Jurkat, Clone E6-1 (cell line): ENCODE data around the gene PDE6A.
"Not testable (repeated sequence)": the region's sequence is repeated elsewhere in the genome, so short reads cannot be mapped to it uniquely, and the experiment has no call there.

ENCODE experiments used
- DNase-seq: peaks from one replicate; pipeline ENCODE4 v3.0.0-alpha.2; 2011; ENCODE audit warnings: low read depth, low spot score
- H3K4me3 ChIP-seq: 2 replicates; pipeline ENCODE4 v1.5.1; 2011; ENCODE audit warnings: mild to moderate bottlenecking, low read length, control low read depth, moderate library complexity

The PDE6A gene

DNA sequence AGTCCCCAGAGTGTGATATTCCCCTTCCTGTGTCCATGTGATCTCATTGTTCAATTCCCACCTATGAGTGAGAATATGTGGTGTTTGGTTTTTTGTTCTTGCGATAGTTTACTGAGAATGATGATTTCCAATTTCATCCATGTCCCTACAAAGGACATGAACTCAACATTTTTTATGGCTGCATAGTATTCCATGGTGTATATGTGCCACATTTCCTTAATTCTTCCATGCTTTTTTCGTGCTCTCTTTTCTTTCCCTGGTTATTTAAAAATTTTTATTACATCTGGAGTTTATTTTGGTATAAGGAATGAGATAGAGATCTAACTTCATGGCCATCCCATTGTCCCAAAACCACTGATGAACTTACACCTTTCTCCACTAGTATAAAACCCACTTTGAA, 65.0 kb downstream of the PDE6A start:
- not testable (repeated sequence) for H3K4me3 ChIP-seq, DNase-seq

DNA sequence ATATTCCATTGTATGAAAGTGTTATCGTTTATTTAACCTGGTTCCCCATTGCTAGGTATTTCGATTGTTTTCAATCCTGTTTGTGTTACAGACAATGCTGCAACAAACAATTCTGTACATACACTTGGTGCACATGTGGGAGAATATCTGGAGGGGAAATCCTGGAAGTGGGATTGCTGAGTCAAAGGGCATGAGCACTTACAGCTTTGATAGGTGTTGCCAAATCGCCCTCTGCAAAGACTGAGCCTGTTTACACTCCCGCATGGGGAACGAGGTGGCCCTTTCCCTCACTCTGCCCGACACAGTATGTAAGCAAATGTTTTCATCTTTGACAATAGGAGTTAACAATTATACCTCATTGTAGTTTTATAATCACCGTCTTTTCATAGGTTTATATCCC, 66.2 kb downstream of the PDE6A start:
- no peak for DNase-seq
- no peak overlapping the region for H3K4me3 ChIP-seq

GRCh38 chr5:149873896-149874295, 70.7 kb downstream of the PDE6A start:
- H3K4me3 ChIP-seq = no peak overlapping the region
- DNase-seq = no peak

DNA sequence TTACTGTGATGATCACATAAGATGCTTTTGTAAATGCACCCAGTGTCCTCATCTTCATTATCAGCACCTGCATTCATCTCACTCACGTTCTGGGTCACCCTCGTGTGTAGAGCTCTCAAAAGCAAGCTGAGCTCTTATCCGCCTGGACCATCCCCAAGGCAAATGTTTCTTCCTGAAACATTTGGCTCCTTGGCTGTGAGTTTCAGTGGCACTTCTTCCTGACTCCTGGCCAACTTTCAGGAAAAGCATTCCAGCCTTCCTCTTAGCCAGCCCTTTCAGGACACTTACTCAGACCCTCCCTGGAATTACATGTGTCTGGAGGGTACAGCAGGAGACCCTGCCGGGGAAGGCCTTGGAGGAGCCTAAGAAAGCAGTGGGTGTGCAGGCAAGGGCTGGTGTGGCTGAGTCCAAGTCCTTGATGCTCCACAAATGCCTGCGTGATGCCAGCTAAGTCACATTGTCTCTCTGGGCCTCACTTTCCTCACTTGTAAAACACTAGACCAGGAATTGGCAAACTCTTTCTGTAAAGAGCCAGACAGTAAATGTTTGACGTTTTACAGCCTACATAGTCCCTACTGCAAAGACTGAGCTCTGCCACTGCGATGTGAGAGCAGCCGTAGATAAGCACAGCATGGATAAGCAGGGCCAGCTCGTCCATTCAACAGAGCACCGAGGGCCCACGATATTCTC, 72.1 kb downstream of the PDE6A start:
- no peak overlapping the region for H3K4me3 ChIP-seq
- DNase-seq = no peak

GRCh38 chr5:149871471-149871870, 73.1 kb downstream of the PDE6A start:
- H3K4me3 ChIP-seq = no peak overlapping the region
- no peak for DNase-seq

DNA sequence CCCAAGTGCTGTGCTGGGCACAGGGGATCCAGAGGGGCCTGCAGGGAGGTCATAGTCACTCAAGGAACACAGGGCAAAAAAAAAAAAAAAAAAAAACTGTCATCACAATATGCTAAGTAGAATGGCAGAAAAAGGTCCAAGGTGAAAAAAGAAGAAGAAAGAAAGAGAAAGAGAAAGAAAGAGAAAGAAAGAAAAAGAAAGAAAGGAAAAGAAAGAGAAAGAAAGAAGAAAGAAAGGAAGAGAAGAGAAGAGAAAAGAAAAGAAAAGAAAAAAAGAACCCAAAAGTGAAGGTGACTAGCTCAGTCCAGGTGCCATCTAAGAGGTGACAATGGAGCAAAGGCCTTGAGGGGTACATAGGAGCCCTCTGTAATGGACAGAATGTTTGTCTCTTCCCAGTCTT, 73.9 kb downstream of the PDE6A start:
- H3K4me3 ChIP-seq = no peak overlapping the region
- no peak for DNase-seq

DNA sequence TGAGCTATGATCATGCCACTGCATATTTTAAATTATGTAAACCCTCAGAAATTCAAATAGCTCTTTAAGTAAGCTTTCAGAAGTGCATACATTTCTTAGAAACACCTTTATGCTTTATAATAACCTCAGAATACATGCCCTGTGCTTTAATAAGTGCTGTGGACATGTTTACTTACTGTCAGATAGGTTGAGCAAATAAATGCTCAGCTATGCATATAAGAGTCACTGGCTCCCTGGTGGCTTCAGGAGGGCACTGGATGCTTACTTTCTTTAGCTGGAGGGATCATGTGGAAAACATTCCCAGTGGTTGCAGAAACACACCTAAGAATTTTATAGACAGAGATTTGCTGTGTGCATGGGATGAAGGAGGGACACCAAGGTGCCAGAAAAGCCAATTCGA, 74.4 kb downstream of the PDE6A start:
- no peak overlapping the region for H3K4me3 ChIP-seq
- no peak for DNase-seq

- no peak for DNase-seq
These were observed 75.2 kb downstream of the PDE6A start for GRCh38 chr5:149869411-149869821.

DNA sequence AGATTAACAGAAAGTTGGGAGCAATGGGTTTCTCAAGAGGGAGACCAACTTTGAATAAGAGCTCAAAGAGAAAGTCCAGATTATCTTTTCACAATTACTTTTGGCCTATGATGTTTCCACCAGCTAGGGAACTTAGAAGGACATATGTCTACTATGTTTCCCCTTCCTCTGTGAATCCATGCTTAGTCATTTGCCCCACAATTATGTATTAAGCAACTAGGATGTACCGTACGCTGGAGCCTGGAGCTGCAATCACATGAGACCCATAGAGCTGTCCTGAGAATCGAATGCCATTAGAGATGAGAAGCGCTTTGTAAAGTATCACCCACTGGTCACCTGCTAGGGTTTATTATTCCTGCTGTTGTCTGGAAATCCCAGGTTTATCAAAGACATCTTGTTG, 78.8 kb downstream of the PDE6A start:
- H3K4me3 ChIP-seq = no peak overlapping the region
- DNase-seq = no peak

More at GRCh38 chr5:149869411-149869821, 75.2 kb downstream of the PDE6A start:
- H3K4me3 ChIP-seq = no peak overlapping the region

DNA sequence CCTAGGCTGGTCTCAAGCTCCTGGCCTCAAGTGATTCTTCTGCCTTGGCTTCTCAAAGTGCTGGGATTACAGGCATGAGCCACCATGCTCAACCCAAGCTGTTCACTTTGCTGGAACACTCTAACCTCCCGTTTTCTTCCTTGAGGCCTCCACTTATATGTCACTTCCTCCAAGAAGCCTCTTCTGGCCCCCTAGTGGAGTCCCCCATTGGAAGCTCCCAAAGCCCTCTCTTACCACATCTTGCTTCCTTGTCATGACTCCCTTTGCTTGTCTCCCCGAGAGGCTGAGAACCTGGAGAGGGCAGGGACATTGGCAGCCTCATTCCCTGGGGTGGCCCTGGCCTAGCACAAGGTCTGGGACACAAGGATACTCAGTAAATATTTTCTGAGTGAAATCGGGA, 80.8 kb downstream of the PDE6A start:
- no peak overlapping the region for H3K4me3 ChIP-seq
- peak; percentile 17 for DNase-seq

- no peak for DNase-seq
- no peak overlapping the region for H3K4me3 ChIP-seq
These were observed 81.4 kb downstream of the PDE6A start for GRCh38 chr5:149863176-149863575.

DNA sequence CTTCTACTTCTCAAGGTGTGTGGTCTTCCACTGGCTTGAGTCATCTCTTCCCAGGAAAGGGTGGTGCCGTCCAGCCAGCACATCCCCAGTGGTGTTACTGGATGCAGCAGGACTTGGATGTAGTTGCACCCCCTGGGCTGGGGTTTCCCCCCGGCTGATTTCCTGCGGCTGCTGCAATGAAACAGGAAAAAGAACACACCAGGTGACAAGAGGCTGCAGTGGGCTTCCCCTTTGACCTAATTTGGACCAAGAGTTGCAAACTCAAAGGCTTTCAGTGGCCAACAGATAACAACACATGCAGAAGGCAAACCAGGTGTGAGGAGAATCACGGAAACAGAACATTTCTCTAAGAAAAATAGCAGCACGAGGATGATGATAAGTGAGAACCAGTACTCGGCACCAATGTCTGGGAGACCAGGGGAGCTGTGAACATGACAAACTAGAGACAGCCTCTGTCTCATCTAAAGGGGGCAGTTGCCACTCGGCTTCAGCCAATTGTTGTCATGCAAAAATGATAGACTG, 83.7 kb downstream of the PDE6A start:
- no peak overlapping the region for H3K4me3 ChIP-seq
- no peak for DNase-seq

- DNase-seq = no peak
- H3K4me3 ChIP-seq = no peak overlapping the region
These were observed 84.8 kb downstream of the PDE6A start for GRCh38 chr5:149859746-149860145.

DNA sequence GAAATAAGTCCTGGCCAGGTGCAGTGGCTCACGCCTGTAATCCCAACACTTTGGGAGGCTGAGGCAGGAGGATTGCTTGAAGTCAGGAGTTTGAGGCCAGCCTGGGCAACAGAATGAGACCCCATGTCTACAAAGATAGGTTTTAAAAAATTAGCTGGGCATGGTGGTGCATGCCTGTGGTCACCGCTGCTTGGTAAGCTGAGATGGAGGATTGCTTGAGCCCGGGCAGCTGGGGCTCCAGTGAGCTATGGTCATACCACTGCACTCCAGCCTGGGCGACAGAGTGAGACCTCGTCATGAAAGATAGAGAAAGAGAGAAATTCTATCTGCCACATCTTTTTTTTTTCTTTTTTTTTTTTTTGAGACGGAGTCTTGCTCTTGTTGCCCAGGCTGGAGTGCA, 86.1 kb downstream of the PDE6A start:
- not testable (repeated sequence) for DNase-seq, H3K4me3 ChIP-seq

DNA sequence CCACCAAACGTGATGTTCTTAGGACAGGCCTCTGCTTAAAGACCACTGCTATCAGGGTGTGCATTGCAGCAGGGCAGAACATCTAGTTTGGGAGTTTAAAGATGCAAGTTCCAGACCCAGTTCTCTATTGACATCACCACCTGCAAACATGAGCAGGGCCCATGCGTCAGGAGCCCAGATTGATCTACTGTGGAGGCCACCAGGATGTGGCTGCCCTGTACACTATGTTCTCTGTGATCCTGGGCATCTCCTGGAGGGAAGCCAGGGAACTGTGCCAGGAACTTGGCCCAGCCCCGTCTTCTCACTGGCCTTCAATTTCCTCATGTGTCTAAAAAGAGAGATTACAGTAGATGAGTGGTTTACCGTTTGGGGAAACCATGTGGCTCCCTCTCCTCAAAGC, 87.1 kb downstream of the PDE6A start:
- no peak overlapping the region for H3K4me3 ChIP-seq
- no peak for DNase-seq

- no peak overlapping the region for H3K4me3 ChIP-seq
- DNase-seq = no peak
These were observed 89.2 kb downstream of the PDE6A start for GRCh38 chr5:149855366-149855765.

DNA sequence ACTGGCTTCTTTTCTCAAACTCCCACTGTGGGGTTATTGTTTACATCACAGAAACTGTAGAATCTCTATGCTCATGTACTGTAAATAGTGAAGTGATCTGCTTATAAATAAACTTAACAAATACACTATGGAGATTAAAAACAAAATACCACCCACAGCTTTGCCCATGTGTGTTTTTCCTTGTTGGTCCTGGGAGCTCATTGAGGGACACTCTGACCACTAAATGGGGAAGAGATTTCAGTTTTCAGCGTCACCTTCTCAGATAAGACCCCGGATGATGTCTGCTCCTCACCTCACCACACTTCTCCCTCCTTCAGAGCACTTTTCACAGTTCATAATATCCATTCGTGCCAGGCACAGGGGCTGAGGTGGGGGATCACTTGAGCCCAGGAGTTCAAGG, 89.7 kb downstream of the PDE6A start:
- DNase-seq = no peak

DNA sequence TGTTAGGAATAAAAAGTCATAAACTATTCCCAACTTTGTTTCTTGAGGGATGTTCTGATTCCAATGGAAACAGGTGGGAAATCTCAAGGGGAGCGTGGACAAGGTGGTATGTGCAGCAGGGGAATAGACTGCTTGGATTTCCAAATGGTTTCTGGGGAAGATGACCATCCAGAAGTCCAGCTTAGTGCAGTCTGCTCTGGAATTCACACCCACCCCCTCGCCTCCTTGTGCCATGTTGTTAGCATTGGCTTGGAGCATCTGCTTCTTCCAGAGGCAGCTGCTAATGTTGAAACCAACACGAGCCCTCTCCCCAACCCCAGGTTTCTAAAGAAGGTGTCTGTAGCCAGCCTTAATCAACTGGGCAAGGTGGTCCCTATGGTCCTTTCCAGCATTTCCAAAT, 90.9 kb downstream of the PDE6A start:
- no peak overlapping the region for H3K4me3 ChIP-seq
- DNase-seq = no peak

More for the DNA sequence above, 89.7 kb downstream of the PDE6A start:
- H3K4me3 ChIP-seq = no peak overlapping the region

GRCh38 chr5:149853331-149853648, 91.3 kb downstream of the PDE6A start:
- DNase-seq = no peak

GRCh38 chr5:149852641-149853330, 91.8 kb downstream of the PDE6A start:
- H3K4me3 ChIP-seq = no peak overlapping the region
- no peak for DNase-seq

More at GRCh38 chr5:149853331-149853648, 91.3 kb downstream of the PDE6A start:
- H3K4me3 ChIP-seq = no peak overlapping the region

DNA sequence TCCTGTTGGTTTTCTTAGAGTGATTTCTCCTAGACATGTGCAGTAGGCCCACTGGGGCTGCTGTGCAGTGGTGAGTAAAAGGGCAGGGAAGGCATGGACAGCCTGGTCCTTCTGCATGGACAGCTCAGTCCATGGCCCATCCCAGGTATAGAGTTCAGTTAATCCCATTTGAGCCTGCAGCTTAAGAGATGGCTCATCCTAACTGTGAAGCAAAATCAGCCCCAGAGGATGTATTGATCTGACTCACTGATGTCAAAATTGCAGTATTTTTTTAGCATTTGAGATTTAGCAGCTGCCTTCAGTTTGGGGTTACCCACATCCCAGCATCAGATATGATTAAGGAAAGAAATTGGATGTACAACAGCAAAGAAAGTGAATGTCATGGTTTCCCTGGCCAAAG, 93.4 kb downstream of the PDE6A start:
- DNase-seq = no peak
- no peak overlapping the region for H3K4me3 ChIP-seq
